Astrocyte of the spinal cord (primary cell): ENCODE measurements around the gene GRPR.
A peak's percentile ranks its signal among the peaks of the same experiment; 100 is the strongest.

Experiments used
- DNase-seq: peaks from one replicate; pipeline ENCODE4 v3.0.0; 2011; ENCODE audit warnings: low read depth, low spot score
- H3K4me3 ChIP-seq: 2 replicates; pipeline ENCODE4 v1.5.1; 2011; ENCODE audit warnings: low read depth, mild to moderate bottlenecking, low read length, moderate library complexity
- in situ Hi-C: cut with HindIII; loops from 2 replicates; pipeline ENCODE4 v1.10.0; 2017; ENCODE audit warnings: low sequenced_read_pairs
- TF ChIP-seq, protein P1 (sequence below): IDR thresholded peaks from 2 replicates; pipeline ENCODE4 v1.5.1; 2012; ENCODE audit warnings: low read depth, mild to moderate bottlenecking, low read length, inconsistent platforms

Gene GRPR

GRCh38 chrX:16113978-16114565 lies 9.3 kb upstream of the GRPR start:
- no peak overlapping the region for H3K4me3 ChIP-seq
- TF ChIP-seq, protein P1, sequence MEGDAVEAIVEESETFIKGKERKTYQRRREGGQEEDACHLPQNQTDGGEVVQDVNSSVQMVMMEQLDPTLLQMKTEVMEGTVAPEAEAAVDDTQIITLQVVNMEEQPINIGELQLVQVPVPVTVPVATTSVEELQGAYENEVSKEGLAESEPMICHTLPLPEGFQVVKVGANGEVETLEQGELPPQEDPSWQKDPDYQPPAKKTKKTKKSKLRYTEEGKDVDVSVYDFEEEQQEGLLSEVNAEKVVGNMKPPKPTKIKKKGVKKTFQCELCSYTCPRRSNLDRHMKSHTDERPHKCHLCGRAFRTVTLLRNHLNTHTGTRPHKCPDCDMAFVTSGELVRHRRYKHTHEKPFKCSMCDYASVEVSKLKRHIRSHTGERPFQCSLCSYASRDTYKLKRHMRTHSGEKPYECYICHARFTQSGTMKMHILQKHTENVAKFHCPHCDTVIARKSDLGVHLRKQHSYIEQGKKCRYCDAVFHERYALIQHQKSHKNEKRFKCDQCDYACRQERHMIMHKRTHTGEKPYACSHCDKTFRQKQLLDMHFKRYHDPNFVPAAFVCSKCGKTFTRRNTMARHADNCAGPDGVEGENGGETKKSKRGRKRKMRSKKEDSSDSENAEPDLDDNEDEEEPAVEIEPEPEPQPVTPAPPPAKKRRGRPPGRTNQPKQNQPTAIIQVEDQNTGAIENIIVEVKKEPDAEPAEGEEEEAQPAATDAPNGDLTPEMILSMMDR: no peak
- in situ Hi-C loops: no loop called here
- peak; percentile 8 for DNase-seq

GRCh38 chrX:16114611-16115010 lies 8.8 kb upstream of the GRPR start:
- in situ Hi-C loops: no loop called here
- DNase-seq: peak; percentile 88
- H3K4me3 ChIP-seq: no peak overlapping the region
- TF ChIP-seq, protein P1: no peak

GRCh38 chrX:16119353-16120220 lies 3.8 kb upstream of the GRPR start:
- in situ Hi-C loops: no loop called here
- TF ChIP-seq, protein P1: no peak
- no peak for DNase-seq

DNA sequence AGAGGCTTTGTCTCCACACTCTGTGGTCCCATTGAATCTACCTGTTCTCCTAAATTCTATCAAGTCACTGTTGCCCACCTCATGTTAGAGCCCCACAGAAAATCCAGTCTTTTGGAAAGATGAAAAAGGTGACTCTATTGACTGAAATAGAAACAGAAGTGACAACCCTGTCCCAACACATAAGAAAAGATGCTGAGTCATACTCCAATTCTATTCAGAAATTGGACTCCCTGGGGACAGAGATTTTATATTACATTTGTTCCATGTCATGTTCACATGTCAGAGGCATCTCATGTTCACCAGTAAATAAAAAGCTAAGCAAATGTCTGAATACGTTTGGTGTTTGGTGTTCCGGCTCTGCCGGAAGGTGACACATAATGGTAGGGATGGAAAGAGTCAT lies 2.9 kb upstream of the GRPR start:
- TF ChIP-seq, protein P1: no peak
- in situ Hi-C loops: no loop called here
- no peak overlapping the region for H3K4me3 ChIP-seq
- no peak for DNase-seq

More at GRCh38 chrX:16119353-16120220, 3.8 kb upstream of the GRPR start:
- H3K4me3 ChIP-seq: no peak overlapping the region

GRCh38 chrX:16124201-16124600 lies 836 bp downstream of the GRPR start:
- in situ Hi-C loops: no loop called here

DNA sequence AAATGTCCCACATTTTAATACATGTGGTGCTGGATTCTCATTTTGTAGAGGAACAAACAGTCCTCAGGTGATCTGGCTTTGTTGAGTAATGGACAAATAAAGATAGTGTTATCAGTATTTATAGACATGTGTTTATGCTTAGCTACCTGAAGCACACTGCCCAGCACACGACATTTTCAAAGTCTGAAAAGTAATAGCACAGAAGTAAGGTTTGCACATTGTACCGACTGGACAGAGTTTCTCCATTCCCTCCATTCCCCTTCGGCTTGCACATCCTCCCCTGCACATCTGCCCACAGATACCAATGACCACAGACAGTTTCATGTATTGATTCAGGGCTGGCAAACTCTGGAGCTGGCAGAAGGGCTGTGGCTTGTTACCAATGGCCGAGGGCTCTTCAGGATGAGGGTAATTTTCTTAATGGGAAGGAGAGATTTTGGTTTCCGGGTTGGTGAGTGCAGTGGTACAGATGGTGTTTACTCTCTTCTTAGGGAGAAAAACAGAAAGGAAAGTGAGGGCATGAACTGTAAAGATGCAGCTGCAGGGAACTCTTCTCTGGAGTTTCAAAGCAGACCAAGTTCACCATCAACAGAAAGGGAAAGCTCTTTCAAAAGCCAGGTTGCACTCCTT lies 2.3 kb downstream of the GRPR start:
- no peak overlapping the region for H3K4me3 ChIP-seq
- in situ Hi-C loops: no loop called here
- TF ChIP-seq, protein P1: no peak
- DNase-seq: no peak

More at GRCh38 chrX:16124201-16124600, 836 bp downstream of the GRPR start:
- H3K4me3 ChIP-seq: no peak overlapping the region
- no peak for DNase-seq
- TF ChIP-seq, protein P1: no peak
